GM19099 (cell line): ENCODE results near the gene HOXD9.

Experiments used
- POLR2A ChIP-seq: IDR thresholded peaks from 3 replicates; pipeline ENCODE4 v1.6.1; 2011; ENCODE audit warnings: low read depth; ENCODE audit not compliant: insufficient read length; ENCODE audit errors: extremely low read depth

The HOXD9 gene

GRCh38 chr2:176121190-176122051 is 1.1 kb upstream of the HOXD9 start:
- TF ChIP-seq POLR2A, result no peak

DNA sequence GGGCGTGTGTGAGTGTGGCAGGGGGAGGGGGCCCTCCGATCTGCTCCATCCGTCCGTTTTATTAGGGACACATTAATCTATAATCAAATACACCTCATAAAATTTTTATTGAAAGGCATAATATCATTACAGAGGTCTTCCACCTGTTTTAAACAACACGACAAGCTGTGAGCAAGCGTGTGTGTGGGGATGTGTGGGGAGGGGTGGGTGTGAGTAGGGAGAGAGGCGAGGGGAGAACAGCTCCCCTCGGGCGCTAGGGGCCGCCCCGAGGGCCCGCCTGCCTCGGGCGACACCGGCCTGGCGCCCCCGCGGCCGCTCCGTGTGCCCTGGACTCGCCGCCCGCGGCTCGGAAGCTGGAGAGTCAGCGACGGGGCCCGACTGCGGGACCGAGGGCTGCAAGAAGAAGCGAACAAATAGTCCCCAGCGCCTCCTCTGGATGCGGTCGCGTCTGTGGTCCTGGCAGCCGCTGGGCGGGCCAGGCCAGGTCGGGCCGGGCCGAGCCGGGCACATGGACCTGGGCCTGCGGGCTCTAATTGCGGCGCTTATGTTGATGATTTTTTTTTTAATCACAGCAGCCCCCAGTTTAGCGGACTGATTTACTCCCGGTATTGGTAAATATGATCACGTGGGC is 352 bp upstream of the HOXD9 start:
- no peak for TF ChIP-seq POLR2A

- no peak for TF ChIP-seq POLR2A
These were observed 1.0 kb downstream of the HOXD9 start for GRCh38 chr2:176123411-176124109.

DNA sequence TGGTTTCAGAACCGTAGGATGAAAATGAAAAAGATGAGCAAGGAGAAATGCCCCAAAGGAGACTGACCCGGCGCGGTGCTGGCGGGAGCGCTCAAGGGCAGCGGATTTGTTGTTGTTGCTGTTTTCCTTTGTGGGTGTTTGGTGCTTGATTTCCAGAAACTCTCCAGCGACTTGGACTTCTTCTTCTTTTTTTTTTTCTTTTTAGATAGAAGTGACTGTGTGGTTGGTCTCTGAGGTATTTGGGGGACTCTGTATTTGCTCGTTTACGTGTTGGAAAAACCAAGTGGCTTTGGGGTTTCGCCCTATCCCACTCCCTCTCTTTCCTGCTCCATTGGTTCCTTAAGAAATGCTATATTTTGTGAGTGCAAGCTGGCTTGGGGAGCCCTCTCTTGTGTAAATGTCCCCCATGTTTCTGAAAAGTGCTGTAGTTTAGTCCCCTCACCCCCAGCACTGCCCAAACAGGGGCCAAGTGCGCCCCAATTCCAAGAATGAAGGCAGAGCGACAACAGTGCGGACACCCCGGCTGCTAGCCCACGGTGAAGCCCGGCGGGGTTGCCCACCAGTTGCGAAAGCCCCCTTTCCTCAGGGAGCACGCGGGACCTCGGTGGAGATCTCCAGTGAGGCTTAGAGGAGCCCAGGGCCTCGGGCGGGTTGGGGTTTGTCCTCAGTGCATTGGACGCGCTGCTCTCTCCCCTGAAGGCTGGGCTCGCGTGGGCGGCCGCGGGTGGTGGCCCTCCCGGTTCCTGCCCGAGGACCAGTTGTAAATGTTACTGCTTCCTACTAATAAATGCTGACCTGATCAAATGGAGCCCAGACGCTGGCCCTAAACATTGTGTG is 1.8 kb downstream of the HOXD9 start:
- no peak for TF ChIP-seq POLR2A

- TF ChIP-seq POLR2A, result no peak
These were observed 2.6 kb downstream of the HOXD9 start for GRCh38 chr2:176124947-176125771.

DNA sequence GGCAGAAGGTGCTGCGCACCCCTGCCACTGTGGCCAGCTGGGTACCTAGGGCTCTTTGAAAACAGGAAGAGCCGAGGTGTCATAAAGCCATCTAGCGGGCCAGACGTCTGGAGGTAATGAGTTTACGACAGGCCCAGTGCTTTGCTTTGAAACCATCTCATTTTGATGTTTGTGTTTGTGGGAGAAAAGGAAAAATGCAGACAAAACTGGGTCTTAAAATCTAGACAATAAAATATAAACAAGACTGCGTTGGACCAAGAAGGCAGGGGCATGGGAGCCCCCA is 3.2 kb downstream of the HOXD9 start:
- TF ChIP-seq POLR2A, result no peak

DNA sequence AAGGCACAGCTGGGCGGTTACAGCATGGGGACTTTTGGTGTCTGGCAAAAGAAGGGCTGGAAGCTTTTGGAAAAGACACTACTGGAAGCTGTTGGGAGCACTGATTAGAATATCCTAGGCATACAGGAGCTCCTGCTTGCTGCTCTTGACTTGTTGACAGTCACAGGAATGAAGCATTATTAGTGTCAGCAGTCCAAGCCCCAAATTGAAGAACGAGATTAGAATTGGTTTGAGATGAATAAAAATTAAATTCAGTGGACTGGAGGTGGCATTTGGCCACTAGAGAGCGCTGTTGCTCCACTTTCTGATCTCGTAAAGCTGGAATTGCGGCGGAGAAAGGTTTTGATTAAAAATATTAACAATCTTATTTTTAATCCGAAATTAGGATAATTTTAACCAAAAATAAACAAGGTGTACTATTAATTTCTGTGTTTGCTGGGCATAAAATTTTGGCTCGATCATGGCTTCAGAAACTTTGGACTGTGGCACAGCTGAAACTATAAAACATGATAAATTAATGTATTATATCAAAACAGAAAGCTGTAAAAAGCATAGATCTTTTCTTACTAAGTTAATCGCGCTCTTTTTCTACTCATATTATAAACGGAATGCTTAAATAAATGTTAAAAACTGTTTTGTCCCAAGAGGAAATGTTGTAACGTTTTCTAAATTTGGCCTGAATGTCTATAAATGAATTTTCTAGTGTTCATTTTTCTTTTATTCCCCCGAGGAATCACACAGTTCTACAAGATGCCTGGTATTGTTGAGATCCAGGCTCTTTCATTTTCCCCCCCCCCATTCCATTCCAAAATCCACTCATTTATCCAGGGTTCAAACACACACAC is 4.6 kb downstream of the HOXD9 start:
- TF ChIP-seq POLR2A, result no peak

DNA sequence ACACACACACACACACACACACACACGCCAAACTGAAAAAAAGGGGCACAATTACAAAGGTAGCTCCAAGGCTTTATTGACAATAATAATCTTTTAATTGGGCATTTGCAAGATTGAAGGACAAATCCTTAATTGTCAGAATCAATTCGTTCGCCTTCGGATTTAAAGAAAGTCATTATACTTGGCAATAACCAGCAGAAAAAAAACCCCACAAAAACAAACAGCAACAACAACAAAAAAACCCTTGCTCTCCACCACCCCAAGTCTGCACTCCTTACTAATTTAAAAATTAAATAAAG is 5.2 kb downstream of the HOXD9 start:
- TF ChIP-seq POLR2A, result no peak

GRCh38 chr2:176128172-176128981 is 5.9 kb downstream of the HOXD9 start:
- TF ChIP-seq POLR2A, result no peak

DNA sequence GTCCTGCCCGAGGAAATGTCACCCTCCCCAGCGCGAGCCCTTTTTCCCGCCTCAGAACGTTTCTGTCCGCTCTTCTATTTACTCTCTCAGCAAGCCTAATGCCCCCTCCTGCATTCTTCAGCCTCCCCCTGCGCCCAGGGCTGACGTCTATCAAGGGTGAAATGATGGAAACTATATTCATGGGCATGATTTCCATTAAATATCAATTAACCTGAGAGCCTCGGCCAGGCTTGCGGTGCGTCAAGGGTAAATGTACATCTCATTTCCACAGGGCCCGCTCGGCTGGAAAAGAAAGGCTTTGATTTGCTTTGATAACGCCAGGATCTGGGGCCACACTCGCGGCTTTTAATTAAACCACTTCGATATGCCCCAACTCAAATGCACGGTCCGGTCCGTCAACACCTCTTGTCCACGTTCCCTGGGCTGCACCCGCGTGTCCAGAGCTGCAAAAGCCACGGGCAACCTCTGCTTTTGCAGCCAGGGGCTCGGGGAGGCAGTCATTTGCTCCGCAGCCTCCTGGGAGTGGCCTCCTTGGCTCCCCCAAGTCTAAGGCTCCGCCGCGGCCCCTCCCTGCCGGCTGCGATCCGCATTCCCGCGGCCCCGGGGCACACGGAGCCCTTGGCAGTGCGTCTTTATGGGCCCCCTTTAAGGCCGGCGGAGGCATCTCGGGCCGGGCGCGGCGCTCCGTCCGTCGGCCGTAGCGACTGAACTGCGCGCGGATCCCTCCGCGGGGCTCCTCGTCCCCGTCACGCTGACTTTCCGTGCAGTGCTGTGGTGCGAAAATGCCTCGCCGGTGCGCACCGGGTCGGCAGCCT is 6.7 kb downstream of the HOXD9 start, which contains the start of gene HOXD8:
Gene HOXD8 (plus strand): TSS at position 724 of the 815 bp plus-strand sequence. CDS start 662 bp downstream, outside the sequence.
- TF ChIP-seq POLR2A, result no peak

DNA sequence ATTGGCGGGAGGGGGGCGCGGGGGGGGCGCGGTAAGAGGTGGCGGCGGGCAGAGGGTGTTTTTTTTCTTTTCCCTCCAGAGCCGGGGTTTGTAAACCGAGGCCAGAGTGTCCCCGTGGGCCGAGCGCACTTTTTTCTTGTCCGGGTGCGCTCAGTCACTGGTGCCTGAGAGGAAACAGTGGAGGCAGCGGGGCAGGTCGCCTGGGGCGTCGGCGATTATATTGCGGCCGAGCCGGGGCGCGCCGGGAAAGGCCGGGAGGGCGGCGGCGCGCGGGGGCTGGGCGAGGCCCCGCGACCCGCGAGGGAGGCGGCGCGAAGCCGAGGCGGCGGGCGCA is 7.3 kb downstream of the HOXD9 start:
- no peak for TF ChIP-seq POLR2A
